Hepatocyte (in vitro differentiated cells): Measurements from ENCODE around the gene NLRP5. TPM values are rescaled to one million over a fixed set of nuclear protein-coding genes. Genes with fewer than 3 reads are reported as not detected.

ENCODE experiments used
- DNase-seq: peaks from one replicate; pipeline ENCODE4 v3.0.0-alpha.2; 2016; ENCODE audit warnings: low spot score
- H2AFZ ChIP-seq: fragments of 200-600 bp; sonication (generic); 2 replicates; pipeline ENCODE4 v1.6.0; 2016; ENCODE audit warnings: antibody characterized with exemption, mild to moderate bottlenecking
- H3K27ac ChIP-seq: fragments of 200-600 bp; sonication (generic); 2 replicates; pipeline ENCODE4 v1.5.1; 2016; ENCODE audit warnings: mild to moderate bottlenecking
- H3K27me3 ChIP-seq: fragments of 200-600 bp; sonication (generic); 2 replicates; pipeline ENCODE4 v1.6.1; 2016
- H3K36me3 ChIP-seq: fragments of 200-600 bp; sonication (generic); replicated peaks from 2 replicates; pipeline ENCODE4 v1.5.1; 2016; ENCODE audit warnings: low read depth; ENCODE audit not compliant: insufficient read depth
- H3K4me1 ChIP-seq: fragments of 200-600 bp; sonication (generic); 2 replicates; pipeline ENCODE4 v1.5.1; 2016; ENCODE audit warnings: mild to moderate bottlenecking, moderate library complexity; ENCODE audit not compliant: insufficient read depth
- H3K4me2 ChIP-seq: fragments of 200-600 bp; sonication (generic); 2 replicates; pipeline ENCODE4 v1.6.0; 2016
- H3K4me3 ChIP-seq: fragments of 200-600 bp; sonication (generic); 2 replicates; pipeline ENCODE4 v1.5.1; 2016; ENCODE audit warnings: mild to moderate bottlenecking
- H3K79me2 ChIP-seq: fragments of 200-600 bp; sonication (generic); 2 replicates; pipeline ENCODE4 v1.6.0; 2017; ENCODE audit warnings: mild to moderate bottlenecking
- H3K9me2 ChIP-seq: fragments of 200-600 bp; sonication (generic); replicated peaks from 2 replicates; pipeline ENCODE4 v1.6.0; 2017; ENCODE audit warnings: mild to moderate bottlenecking; ENCODE audit not compliant: insufficient read depth
- H3K9me3 ChIP-seq: fragments of 200-600 bp; sonication (generic); 2 replicates; pipeline ENCODE4 v1.5.1; 2016; ENCODE audit warnings: low read depth, mild to moderate bottlenecking
- H4K20me1 ChIP-seq: fragments of 200-600 bp; sonication (generic); 2 replicates; pipeline ENCODE4 v1.6.0; 2016; ENCODE audit warnings: mild to moderate bottlenecking; ENCODE audit not compliant: insufficient read depth, poor library complexity, severe bottlenecking
- EZH2 ChIP-seq: fragments of 200-600 bp; sonication (generic); IDR thresholded peaks from 2 replicates; pipeline ENCODE4 v1.6.1; 2016; ENCODE audit warnings: antibody characterized with exemption, mild to moderate bottlenecking, borderline replicate concordance
- EZH2phosphoT487 ChIP-seq: fragments of 200-600 bp; sonication (generic); IDR thresholded peaks from one replicate; pipeline ENCODE4 v1.6.1; 2018; ENCODE audit warnings: antibody characterized with exemption, mild to moderate bottlenecking, low read depth, moderate library complexity; ENCODE audit not compliant: unreplicated experiment, severe bottlenecking
- WGBS: methylation state at CpG from one replicate; pipeline ENCODE4 v1.1.6; 2016; ENCODE audit warnings: low lambda C conversion rate; ENCODE audit errors: missing lambda C conversion rate; 5-methylcytosine and 5-hydroxymethylcytosine counted together
- polyA plus RNA-seq: library from polyadenylated mRNA; unstranded; fragments of >200 nt; fragmentation: Nextera tagmentation; extraction: Ambion mirVana; gene quantifications from 2 replicates; pipeline ENCODE4 v1.2.1, GENCODE V29; 2016
- total RNA-seq: library from RNA; depleted of rRNA; stranded (reverse); fragments of >200 nt; gene quantifications from 2 replicates; pipeline ENCODE4 v1.2.3, GENCODE V29; 2014
- TF ChIP-seq, protein P1 (sequence below): fragments of 200-600 bp; sonication (generic); IDR thresholded peaks from 2 replicates; pipeline ENCODE4 v1.5.1; 2016; ENCODE audit warnings: antibody characterized with exemption, mild to moderate bottlenecking; ENCODE audit not compliant: poor library complexity

NLRP5 gene
- total and polyA plus RNA-seq, 2 experiments from 2014 or later = not detected

DNA sequence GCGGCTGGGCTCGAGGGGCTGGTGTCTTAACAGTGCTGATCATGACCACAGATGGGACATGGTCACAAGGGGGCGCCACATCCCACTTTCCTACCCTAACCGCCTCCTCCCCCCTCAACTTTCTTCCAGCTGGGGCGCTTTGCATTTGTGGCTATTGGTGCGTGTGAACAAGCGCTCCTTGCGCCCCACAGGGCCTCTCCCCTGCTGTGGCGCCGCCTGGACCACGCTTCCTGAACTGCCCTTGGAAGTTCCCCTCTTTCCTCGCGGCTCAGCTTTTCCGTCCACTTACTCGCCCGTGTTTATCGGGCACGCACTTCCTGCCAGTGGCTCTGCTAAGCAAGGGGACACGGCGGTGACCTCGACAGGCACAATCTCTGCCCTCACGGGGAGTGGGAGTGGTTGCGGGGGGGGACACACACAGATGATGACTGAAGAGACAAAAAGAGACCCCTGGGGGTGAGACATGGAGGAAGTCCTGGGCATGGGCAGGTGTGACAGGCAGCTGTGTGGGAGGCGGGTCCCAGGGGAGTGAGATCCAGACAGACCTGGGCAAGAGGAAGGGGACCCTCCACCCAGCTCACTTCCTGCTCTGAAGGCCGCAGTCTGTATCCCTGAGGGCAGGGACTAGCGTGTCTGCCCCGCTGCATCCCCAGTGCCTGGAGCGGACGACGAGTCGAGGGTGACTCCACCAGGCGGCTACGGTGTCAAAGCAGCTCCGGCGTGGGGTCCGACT lies 94.3 kb downstream of the NLRP5 start:
- H3K27ac ChIP-seq = no peak overlapping the region
- no peak for TF ChIP-seq EZH2phosphoT487
- TF ChIP-seq, protein P1, sequence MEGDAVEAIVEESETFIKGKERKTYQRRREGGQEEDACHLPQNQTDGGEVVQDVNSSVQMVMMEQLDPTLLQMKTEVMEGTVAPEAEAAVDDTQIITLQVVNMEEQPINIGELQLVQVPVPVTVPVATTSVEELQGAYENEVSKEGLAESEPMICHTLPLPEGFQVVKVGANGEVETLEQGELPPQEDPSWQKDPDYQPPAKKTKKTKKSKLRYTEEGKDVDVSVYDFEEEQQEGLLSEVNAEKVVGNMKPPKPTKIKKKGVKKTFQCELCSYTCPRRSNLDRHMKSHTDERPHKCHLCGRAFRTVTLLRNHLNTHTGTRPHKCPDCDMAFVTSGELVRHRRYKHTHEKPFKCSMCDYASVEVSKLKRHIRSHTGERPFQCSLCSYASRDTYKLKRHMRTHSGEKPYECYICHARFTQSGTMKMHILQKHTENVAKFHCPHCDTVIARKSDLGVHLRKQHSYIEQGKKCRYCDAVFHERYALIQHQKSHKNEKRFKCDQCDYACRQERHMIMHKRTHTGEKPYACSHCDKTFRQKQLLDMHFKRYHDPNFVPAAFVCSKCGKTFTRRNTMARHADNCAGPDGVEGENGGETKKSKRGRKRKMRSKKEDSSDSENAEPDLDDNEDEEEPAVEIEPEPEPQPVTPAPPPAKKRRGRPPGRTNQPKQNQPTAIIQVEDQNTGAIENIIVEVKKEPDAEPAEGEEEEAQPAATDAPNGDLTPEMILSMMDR = peak; percentile 62
- WGBS = 7% methylated on average over 36 of the region's 36 CpGs

GRCh38 chr19:56083668-56084067 lies 97.1 kb downstream of the NLRP5 start:
- Histone ChIP-seq H2AFZ (no peak overlapping the region), H3K4me2 (no peak overlapping the region), H3K4me1 (peaks cover 9% of the 10 kb centered on the region), H4K20me1 (peaks cover 3% of the 10 kb centered on the region), H3K9me3 (no peaks in the 10 kb centered on the region), H3K27me3 (no peaks in the 10 kb centered on the region), H3K9me2 (no peaks in the 10 kb centered on the region), H3K79me2 (no peaks in the 10 kb centered on the region), H3K36me3 (no peaks in the 10 kb centered on the region), H3K27ac (no peak overlapping the region), H3K4me3 (no peak overlapping the region)
- no peak for TF ChIP-seq EZH2phosphoT487
- TF ChIP-seq, protein P1 = no peak
- TF ChIP-seq EZH2 = no peak
- no peak for DNase-seq
- WGBS = 63% methylated on average over 7 of the region's 9 CpGs

More for the DNA sequence above, 94.3 kb downstream of the NLRP5 start:
- DNase-seq = peak; percentile 89
- H3K4me3 ChIP-seq = peak overlapping the region; percentile 3
- no peaks in the 10 kb centered on the region for H3K27me3 ChIP-seq
- H3K9me3 ChIP-seq = no peaks in the 10 kb centered on the region
- no peaks in the 10 kb centered on the region for H3K79me2 ChIP-seq
- H2AFZ ChIP-seq = peak overlapping the region; percentile 24
- H3K4me2 ChIP-seq = peak overlapping the region; percentile 88
- H3K4me1 ChIP-seq = peaks cover 9% of the 10 kb centered on the region
- no peaks in the 10 kb centered on the region for H4K20me1 ChIP-seq
- H3K36me3 ChIP-seq = no peaks in the 10 kb centered on the region
- no peaks in the 10 kb centered on the region for H3K9me2 ChIP-seq

DNA sequence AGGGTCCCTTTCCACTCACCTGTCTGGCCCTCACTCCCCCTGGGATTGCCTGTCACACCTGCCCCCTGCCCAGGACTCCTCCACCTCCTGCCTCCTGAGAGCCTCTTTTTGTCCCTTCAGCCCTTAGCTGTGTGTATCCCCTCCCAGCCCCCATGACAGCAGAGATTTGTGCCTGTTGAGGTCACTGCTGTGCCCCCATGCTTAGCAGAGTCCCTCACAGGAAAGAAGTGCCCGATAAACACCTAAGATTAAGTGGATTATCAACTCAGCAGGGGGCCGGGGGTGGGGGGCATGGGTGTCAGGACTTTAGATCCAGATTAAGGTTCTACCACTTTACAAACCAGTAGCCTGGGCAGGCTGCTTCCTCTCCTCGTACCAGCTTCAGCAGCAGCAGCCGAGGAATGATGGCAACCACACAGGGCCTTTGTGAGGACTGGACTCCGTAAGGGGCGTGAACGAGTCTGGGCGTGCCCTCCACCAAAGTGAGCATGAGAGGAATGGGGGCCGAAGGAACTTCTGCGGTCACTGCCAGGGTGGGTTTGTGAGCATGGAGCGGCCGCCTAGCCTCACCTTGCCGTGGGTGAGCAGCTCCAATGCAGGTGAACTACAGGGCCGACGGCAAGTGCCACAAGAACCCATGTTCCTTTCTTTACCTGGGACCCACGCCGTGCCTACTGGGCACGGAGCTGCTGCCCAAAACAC lies 98.4 kb downstream of the NLRP5 start:
- Histone ChIP-seq H3K4me3 (no peak overlapping the region), H3K27ac (no peak overlapping the region), H3K36me3 (no peaks in the 10 kb centered on the region), H3K9me3 (no peaks in the 10 kb centered on the region), H2AFZ (no peak overlapping the region), H3K4me1 (peaks cover 9% of the 10 kb centered on the region), H3K9me2 (no peaks in the 10 kb centered on the region), H3K27me3 (no peaks in the 10 kb centered on the region), H3K79me2 (peaks cover 3% of the 10 kb centered on the region), H3K4me2 (no peak overlapping the region), H4K20me1 (peaks cover 10% of the 10 kb centered on the region)
- 76% methylated on average over 18 of the region's 18 CpGs for WGBS
- DNase-seq = no peak
- TF ChIP-seq EZH2 = no peak
- TF ChIP-seq EZH2phosphoT487 = no peak
- TF ChIP-seq, protein P1 = no peak
